ENCODE measurements around the gene ARHGAP24.

DNA sequence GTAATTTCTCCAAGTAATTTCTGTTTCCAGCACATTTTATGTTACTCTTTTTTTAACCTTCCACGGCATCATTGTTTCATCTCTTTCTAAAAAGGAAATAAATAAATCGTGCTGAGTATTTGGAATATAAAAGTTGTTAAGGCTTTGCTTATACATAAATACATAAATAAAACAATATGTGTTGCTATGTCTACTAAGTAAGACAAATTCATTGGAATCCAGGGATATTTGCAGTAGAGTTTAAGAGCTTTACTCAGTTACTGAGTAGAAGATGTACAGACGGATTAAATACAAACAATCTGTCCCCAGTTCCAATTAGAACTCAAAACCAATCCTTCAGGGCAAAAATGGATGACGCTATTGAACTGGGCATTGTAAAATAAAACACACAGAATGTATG is 1.4 kb downstream of the ARHGAP24 start:
- TF ChIP-seq, protein P1, sequence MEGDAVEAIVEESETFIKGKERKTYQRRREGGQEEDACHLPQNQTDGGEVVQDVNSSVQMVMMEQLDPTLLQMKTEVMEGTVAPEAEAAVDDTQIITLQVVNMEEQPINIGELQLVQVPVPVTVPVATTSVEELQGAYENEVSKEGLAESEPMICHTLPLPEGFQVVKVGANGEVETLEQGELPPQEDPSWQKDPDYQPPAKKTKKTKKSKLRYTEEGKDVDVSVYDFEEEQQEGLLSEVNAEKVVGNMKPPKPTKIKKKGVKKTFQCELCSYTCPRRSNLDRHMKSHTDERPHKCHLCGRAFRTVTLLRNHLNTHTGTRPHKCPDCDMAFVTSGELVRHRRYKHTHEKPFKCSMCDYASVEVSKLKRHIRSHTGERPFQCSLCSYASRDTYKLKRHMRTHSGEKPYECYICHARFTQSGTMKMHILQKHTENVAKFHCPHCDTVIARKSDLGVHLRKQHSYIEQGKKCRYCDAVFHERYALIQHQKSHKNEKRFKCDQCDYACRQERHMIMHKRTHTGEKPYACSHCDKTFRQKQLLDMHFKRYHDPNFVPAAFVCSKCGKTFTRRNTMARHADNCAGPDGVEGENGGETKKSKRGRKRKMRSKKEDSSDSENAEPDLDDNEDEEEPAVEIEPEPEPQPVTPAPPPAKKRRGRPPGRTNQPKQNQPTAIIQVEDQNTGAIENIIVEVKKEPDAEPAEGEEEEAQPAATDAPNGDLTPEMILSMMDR (IDR thresholded peaks at IDR 0.05): no peak
- no peak for TF ChIP-seq POLR2A (IDR thresholded peaks at IDR 0.05)

All from right lobe of liver (tissue), 4 donors.